GM18505 (cell line): ENCODE results near the gene KDM4C.
"Not testable (repeated sequence)": the region's sequence is repeated elsewhere in the genome, so short reads cannot be mapped to it uniquely, and the experiment has no call there.

Source experiments
- ATAC-seq: cut with Tn5 transposase; IDR thresholded peaks from one replicate; pipeline ENCODE4 v1.9.1; 2021; ENCODE audit not compliant: unreplicated experiment
- POLR2A ChIP-seq: IDR thresholded peaks from 4 replicates; pipeline ENCODE4 v1.6.1; 2011; ENCODE audit warnings: borderline replicate concordance; ENCODE audit not compliant: insufficient read depth, insufficient read length; ENCODE audit errors: extremely low read depth

KDM4C gene

GRCh38 chr9:6805532-6805931, 47.8 kb downstream of the KDM4C start:
- no peak for TF ChIP-seq POLR2A
- no peak for ATAC-seq

- ATAC-seq, result not testable (repeated sequence)
These were observed 48.5 kb downstream of the KDM4C start for GRCh38 chr9:6806318-6806717.

- ATAC-seq, result not testable (repeated sequence)
These were observed 49.9 kb downstream of the KDM4C start for GRCh38 chr9:6807669-6808068.

- no peak for ATAC-seq
- TF ChIP-seq POLR2A, result no peak
These were observed 53.7 kb downstream of the KDM4C start for GRCh38 chr9:6811436-6811835.

- ATAC-seq, result no peak
- TF ChIP-seq POLR2A, result no peak
These were observed 58.8 kb downstream of the KDM4C start for GRCh38 chr9:6816581-6816980.

- ATAC-seq, result no peak
- TF ChIP-seq POLR2A, result no peak
These were observed 60.6 kb downstream of the KDM4C start for GRCh38 chr9:6818292-6818922.

- no peak for TF ChIP-seq POLR2A
- no peak for ATAC-seq
These were observed 61.3 kb downstream of the KDM4C start for GRCh38 chr9:6819112-6819511.

- ATAC-seq, result no peak
- TF ChIP-seq POLR2A, result no peak
These were observed 61.8 kb downstream of the KDM4C start for GRCh38 chr9:6819529-6819928.

GRCh38 chr9:6822696-6823095, 64.9 kb downstream of the KDM4C start:
- TF ChIP-seq POLR2A, result no peak
- no peak for ATAC-seq

- no peak for ATAC-seq
- no peak for TF ChIP-seq POLR2A
These were observed 69.8 kb downstream of the KDM4C start for GRCh38 chr9:6827439-6828145.

- ATAC-seq, result no peak
- TF ChIP-seq POLR2A, result no peak
These were observed 71.3 kb downstream of the KDM4C start for GRCh38 chr9:6829027-6829426.

GRCh38 chr9:6829536-6829935, 71.8 kb downstream of the KDM4C start:
- no peak for TF ChIP-seq POLR2A
- no peak for ATAC-seq

GRCh38 chr9:6833518-6834192, 75.9 kb downstream of the KDM4C start:
- TF ChIP-seq POLR2A, result no peak
- ATAC-seq, result no peak

- TF ChIP-seq POLR2A, result no peak
These were observed 76.5 kb downstream of the KDM4C start for GRCh38 chr9:6834306-6834705.

More at GRCh38 chr9:6834306-6834705, 76.5 kb downstream of the KDM4C start:
- ATAC-seq, result no peak
